ENCODE measurements around the gene NUTM2G.
"Not testable (repeated sequence)": the region's sequence is repeated elsewhere in the genome, so short reads cannot be mapped to it uniquely, and the experiment has no call there.

The NUTM2G gene

DNA sequence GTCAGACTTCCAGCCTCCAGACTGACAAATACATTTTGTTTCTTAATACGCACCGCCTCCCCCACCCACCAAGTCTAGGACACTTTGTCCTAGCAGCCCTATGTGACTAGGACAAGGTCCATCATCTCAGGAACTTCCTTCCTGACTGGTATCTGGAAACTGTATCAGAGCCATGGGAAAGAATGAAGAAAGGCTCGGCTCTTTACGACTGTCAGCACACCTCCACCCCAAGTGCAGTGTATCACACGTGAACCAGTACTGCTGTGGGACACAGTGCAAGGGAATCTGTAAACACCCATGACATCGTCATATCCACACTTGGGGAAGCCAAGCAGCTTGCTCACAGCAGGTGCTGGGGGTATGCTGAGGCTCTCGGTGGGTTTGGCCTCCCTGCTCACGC, 13.0 kb downstream of the NUTM2G start:
- not testable (repeated sequence) for DNase-seq

GRCh38 chr9:96942181-96942580, 13.5 kb downstream of the NUTM2G start:
- DNase-seq: not testable (repeated sequence)

DNA sequence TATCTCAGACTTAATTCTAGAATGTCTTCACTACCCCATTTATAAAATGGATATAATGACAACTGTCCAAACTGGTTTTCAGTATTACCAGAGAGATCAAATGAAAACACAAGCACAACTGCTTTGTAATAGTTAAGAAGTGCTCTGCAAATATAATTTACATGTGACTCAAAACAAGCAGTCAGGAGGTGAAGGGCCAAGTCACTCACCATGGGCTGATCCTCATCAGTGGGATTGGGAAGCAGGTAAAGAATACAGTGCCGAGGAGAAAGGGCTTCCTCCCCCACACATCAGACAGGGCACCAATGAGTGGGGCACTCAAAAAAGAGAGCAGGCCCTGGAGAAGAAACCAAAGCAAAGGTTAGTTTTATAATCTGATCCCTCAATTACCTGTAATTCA, 20.7 kb downstream of the NUTM2G start:
- DNase-seq: not testable (repeated sequence)

- DNase-seq: not testable (repeated sequence)
Measured at GRCh38 chr9:96950539-96950938, 21.9 kb downstream of the NUTM2G start.

GRCh38 chr9:96967591-96967990, 38.9 kb downstream of the NUTM2G start:
- not testable (repeated sequence) for DNase-seq

GRCh38 chr9:96972552-96972951, 43.9 kb downstream of the NUTM2G start:
- not testable (repeated sequence) for DNase-seq

DNA sequence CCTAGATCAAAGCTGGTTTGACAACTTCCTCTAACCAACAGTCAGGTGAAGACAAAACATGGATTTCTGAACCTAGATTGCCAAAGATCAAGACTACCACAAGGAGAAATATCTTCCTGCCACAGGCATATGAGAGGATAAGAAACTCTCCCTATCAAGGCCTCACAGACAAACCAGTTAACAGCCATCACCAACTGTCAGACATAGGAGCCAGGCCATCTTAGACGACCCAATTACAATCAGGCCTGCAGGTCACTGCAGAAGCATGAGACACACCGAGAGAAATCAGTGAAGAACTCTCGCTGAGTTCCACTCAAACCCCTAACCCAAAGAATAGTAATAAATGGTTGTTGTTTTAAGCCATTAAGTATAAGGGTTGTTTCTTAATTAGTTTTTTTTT, 45.4 kb downstream of the NUTM2G start:
- DNase-seq: not testable (repeated sequence)

GRCh38 chr9:96983496-96984122, 55.0 kb downstream of the NUTM2G start:
- DNase-seq: not testable (repeated sequence)

- DNase-seq: not testable (repeated sequence)
Measured at GRCh38 chr9:96984139-96984538, 55.5 kb downstream of the NUTM2G start.

GRCh38 chr9:96984887-96985286, 56.2 kb downstream of the NUTM2G start:
- not testable (repeated sequence) for DNase-seq

Measured in anterior cingulate cortex (tissue), 58 donors.